ENCODE measurements around the gene TTC39C. TPM values are rescaled to one million over a fixed set of nuclear protein-coding genes. Genes with fewer than 3 reads are reported as not detected.
"Not testable (repeated sequence)": the region's sequence is repeated elsewhere in the genome, so short reads cannot be mapped to it uniquely, and the experiment has no call there.

The TTC39C gene
- total RNA-seq, 2 experiments from 2014 or later: 48.9 to 49.0 TPM

- CTCF ChIA-PET; H3K4me3 Mint-ChIP-seq; POLR2A ChIA-PET; intact Hi-C loops (cut with micrococcal nuclease); DNase-seq; H3K27ac Mint-ChIP-seq; H3K27me3 Mint-ChIP-seq; H3K9me3 Mint-ChIP-seq: not testable (repeated sequence)
- H3K4me1 Mint-ChIP-seq (ENCODE audit: low read depth): peaks cover 72% of the 10 kb centered on the region
- peaks cover 10% of the 10 kb centered on the region for H3K36me3 Mint-ChIP-seq
Observed at GRCh38 chr18:24059385-24059784, 44.8 kb downstream of the TTC39C start.

GRCh38 chr18:24060644-24061043 lies 46.1 kb downstream of the TTC39C start:
- Mint-ChIP-seq H3K4me3 (no peak overlapping the region), H3K4me1 (ENCODE audit: low read depth) (peaks cover 72% of the 10 kb centered on the region), H3K27me3 (no peaks in the 10 kb centered on the region), H3K36me3 (peaks cover 14% of the 10 kb centered on the region), H3K9me3 (peaks cover 3% of the 10 kb centered on the region), H3K27ac (no peak overlapping the region)
- no peak for DNase-seq
- intact Hi-C loops (cut with micrococcal nuclease): no loop called here
- POLR2A ChIA-PET: interaction anchor here (1.2 kb wide), 1 partner anchor 10 kb away, joined by 3 read pairs; no protein-coding TSS in a partner anchor
- CTCF ChIA-PET: no interaction called here

GRCh38 chr18:24063121-24063731 lies 48.7 kb downstream of the TTC39C start:
- peaks cover 71% of the 10 kb centered on the region for H3K4me1 Mint-ChIP-seq (ENCODE audit: low read depth)
- peak overlapping the region; percentile 40 for H3K27ac Mint-ChIP-seq
- ChIA-PET POLR2A (no interaction called here), CTCF (no interaction called here)
- H3K36me3 Mint-ChIP-seq: peaks cover 18% of the 10 kb centered on the region
- H3K27me3 Mint-ChIP-seq: no peaks in the 10 kb centered on the region
- intact Hi-C loops (cut with micrococcal nuclease): loop anchor here (1.0 kb wide), 1 partner anchor 8 kb away; no protein-coding TSS in a partner anchor
- no peaks in the 10 kb centered on the region for H3K9me3 Mint-ChIP-seq
- no peak for DNase-seq
- H3K4me3 Mint-ChIP-seq: no peak overlapping the region

GRCh38 chr18:24064391-24065100 lies 50.0 kb downstream of the TTC39C start:
- Mint-ChIP-seq H3K27ac (no peak overlapping the region), H3K27me3 (no peaks in the 10 kb centered on the region), H3K36me3 (peaks cover 17% of the 10 kb centered on the region), H3K4me3 (no peak overlapping the region), H3K9me3 (no peaks in the 10 kb centered on the region), H3K4me1 (ENCODE audit: low read depth) (peaks cover 76% of the 10 kb centered on the region)
- intact Hi-C loops (cut with micrococcal nuclease): no loop called here
- CTCF ChIA-PET: interaction anchor here (1.7 kb wide), 1 partner anchor 10 kb away, joined by 6 read pairs; no protein-coding TSS in a partner anchor
- POLR2A ChIA-PET: no interaction called here
- DNase-seq: no peak

GRCh38 chr18:24065906-24066305 lies 51.4 kb downstream of the TTC39C start:
- Mint-ChIP-seq H3K4me1 (ENCODE audit: low read depth) (peaks cover 75% of the 10 kb centered on the region), H3K36me3 (peaks cover 22% of the 10 kb centered on the region), H3K4me3 (no peak overlapping the region), H3K27ac (no peak overlapping the region), H3K9me3 (no peaks in the 10 kb centered on the region), H3K27me3 (no peaks in the 10 kb centered on the region)
- DNase-seq: no peak
- ChIA-PET CTCF (no interaction called here), POLR2A (interaction anchor here (1.2 kb wide), 1 partner anchor 10 kb away, joined by 3 read pairs; no protein-coding TSS in a partner anchor)
- intact Hi-C loops (cut with micrococcal nuclease): no loop called here

GRCh38 chr18:24068945-24069693 lies 54.6 kb downstream of the TTC39C start:
- Mint-ChIP-seq H3K27ac (no peak overlapping the region), H3K4me1 (ENCODE audit: low read depth) (peaks cover 58% of the 10 kb centered on the region), H3K27me3 (no peaks in the 10 kb centered on the region), H3K36me3 (peaks cover 34% of the 10 kb centered on the region), H3K9me3 (no peaks in the 10 kb centered on the region), H3K4me3 (no peak overlapping the region)
- ChIA-PET CTCF (no interaction called here), POLR2A (interaction anchor here (0.6 kb wide), 1 partner anchor 35 kb away, joined by 3 read pairs; no protein-coding TSS in a partner anchor)
- no peak for DNase-seq
- intact Hi-C loops (cut with micrococcal nuclease): no loop called here

- Mint-ChIP-seq H3K9me3 (no peaks in the 10 kb centered on the region), H3K27me3 (no peaks in the 10 kb centered on the region), H3K36me3 (peaks cover 40% of the 10 kb centered on the region), H3K4me3 (no peak overlapping the region), H3K4me1 (ENCODE audit: low read depth) (peaks cover 52% of the 10 kb centered on the region), H3K27ac (no peak overlapping the region)
- ChIA-PET CTCF (no interaction called here), POLR2A (no interaction called here)
- intact Hi-C loops (cut with micrococcal nuclease): no loop called here
- no peak for DNase-seq
Observed at GRCh38 chr18:24071029-24071428, 56.5 kb downstream of the TTC39C start.

GRCh38 chr18:24071779-24072178 lies 57.2 kb downstream of the TTC39C start:
- intact Hi-C loops (cut with micrococcal nuclease): no loop called here
- ChIA-PET CTCF (interaction anchor here (0.6 kb wide), 1 partner anchor 47 kb away, joined by 3 read pairs; no protein-coding TSS in a partner anchor), POLR2A (interaction anchor here (0.6 kb wide), 1 partner anchor 139 kb away, joined by 4 read pairs; no protein-coding TSS in a partner anchor)
- H3K27ac Mint-ChIP-seq: no peak overlapping the region
- H3K4me1 Mint-ChIP-seq (ENCODE audit: low read depth): peaks cover 52% of the 10 kb centered on the region
- H3K9me3 Mint-ChIP-seq: no peaks in the 10 kb centered on the region
- H3K27me3 Mint-ChIP-seq: no peaks in the 10 kb centered on the region
- H3K4me3 Mint-ChIP-seq: no peak overlapping the region
- peaks cover 35% of the 10 kb centered on the region for H3K36me3 Mint-ChIP-seq
- no peak for DNase-seq

- Mint-ChIP-seq H3K4me3 (no peak overlapping the region), H3K27ac (no peak overlapping the region), H3K27me3 (no peaks in the 10 kb centered on the region), H3K36me3 (peaks cover 29% of the 10 kb centered on the region), H3K9me3 (no peaks in the 10 kb centered on the region), H3K4me1 (ENCODE audit: low read depth) (peaks cover 53% of the 10 kb centered on the region)
- DNase-seq: no peak
- intact Hi-C loops (cut with micrococcal nuclease): no loop called here
- ChIA-PET CTCF (no interaction called here), POLR2A (no interaction called here)
Observed at GRCh38 chr18:24072743-24073142, 58.2 kb downstream of the TTC39C start.

GRCh38 chr18:24073791-24074190 lies 59.2 kb downstream of the TTC39C start:
- peaks cover 54% of the 10 kb centered on the region for H3K4me1 Mint-ChIP-seq (ENCODE audit: low read depth)
- ChIA-PET CTCF (no interaction called here), POLR2A (interaction anchor here (0.8 kb wide), 1 partner anchor 18 kb away, joined by 3 read pairs; no protein-coding TSS in a partner anchor)
- no peaks in the 10 kb centered on the region for H3K9me3 Mint-ChIP-seq
- H3K4me3 Mint-ChIP-seq: no peak overlapping the region
- no peak overlapping the region for H3K27ac Mint-ChIP-seq
- intact Hi-C loops (cut with micrococcal nuclease): no loop called here
- DNase-seq: no peak
- no peaks in the 10 kb centered on the region for H3K27me3 Mint-ChIP-seq
- H3K36me3 Mint-ChIP-seq: peaks cover 33% of the 10 kb centered on the region

GRCh38 chr18:24074757-24075156 lies 60.2 kb downstream of the TTC39C start:
- H3K4me3 Mint-ChIP-seq, POLR2A ChIA-PET, CTCF ChIA-PET, DNase-seq, H3K27me3 Mint-ChIP-seq, H3K9me3 Mint-ChIP-seq: not testable (repeated sequence)
- intact Hi-C loops (cut with micrococcal nuclease): loop anchor here (5.0 kb wide), 2 partner anchors 43 to 147 kb away; no protein-coding TSS in a partner anchor
- peak overlapping the region; percentile 33 for H3K27ac Mint-ChIP-seq
- H3K4me1 Mint-ChIP-seq (ENCODE audit: low read depth): peaks cover 52% of the 10 kb centered on the region
- H3K36me3 Mint-ChIP-seq: peaks cover 34% of the 10 kb centered on the region

Data from activated CD4-positive, alpha-beta memory T cell treated with anti-CD3 and anti-CD28 coated beads for 36 hours (primary cell).